HG03442 (cell line): ENCODE measurements around the gene MYO9B.
A peak's percentile ranks its signal among the peaks of the same experiment; 100 is the strongest.
"Not testable (repeated sequence)": the region's sequence is repeated elsewhere in the genome, so short reads cannot be mapped to it uniquely, and the experiment has no call there.

ENCODE experiments used
- ATAC-seq: cut with Tn5 transposase; IDR thresholded peaks from one replicate; pipeline ENCODE4 v1.9.1; 2021; ENCODE audit warnings: mild to moderate bottlenecking, moderate library complexity; ENCODE audit not compliant: unreplicated experiment

Gene MYO9B

GRCh38 chr19:17090583-17090982 lies 15.0 kb downstream of the MYO9B start:
- no peak for ATAC-seq

- no peak for ATAC-seq
Measured at GRCh38 chr19:17091758-17092333, 16.3 kb downstream of the MYO9B start.

- no peak for ATAC-seq
Measured at GRCh38 chr19:17092696-17093095, 17.1 kb downstream of the MYO9B start.

DNA sequence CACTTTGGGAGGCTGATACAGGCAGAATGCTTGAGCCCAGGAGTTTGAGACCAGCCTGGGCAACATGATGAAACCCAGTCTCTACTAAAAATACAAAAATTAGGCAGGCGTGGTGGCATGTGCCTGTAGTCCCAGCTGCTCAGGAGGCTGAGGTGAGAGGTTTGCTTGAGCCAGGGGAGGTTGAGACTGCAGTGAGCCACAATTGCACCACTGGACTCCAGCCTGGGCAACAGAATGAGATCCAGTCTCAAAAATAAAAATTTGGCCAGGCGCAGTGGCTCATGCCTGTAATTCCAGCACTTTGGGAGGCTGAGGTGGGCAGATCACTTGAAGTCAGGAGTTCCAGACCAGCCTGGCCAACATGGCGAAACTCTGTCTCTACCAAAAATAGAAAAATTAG lies 19.1 kb downstream of the MYO9B start:
- ATAC-seq = not testable (repeated sequence)

- ATAC-seq = no peak
Measured at GRCh38 chr19:17095141-17095919, 19.8 kb downstream of the MYO9B start.

DNA sequence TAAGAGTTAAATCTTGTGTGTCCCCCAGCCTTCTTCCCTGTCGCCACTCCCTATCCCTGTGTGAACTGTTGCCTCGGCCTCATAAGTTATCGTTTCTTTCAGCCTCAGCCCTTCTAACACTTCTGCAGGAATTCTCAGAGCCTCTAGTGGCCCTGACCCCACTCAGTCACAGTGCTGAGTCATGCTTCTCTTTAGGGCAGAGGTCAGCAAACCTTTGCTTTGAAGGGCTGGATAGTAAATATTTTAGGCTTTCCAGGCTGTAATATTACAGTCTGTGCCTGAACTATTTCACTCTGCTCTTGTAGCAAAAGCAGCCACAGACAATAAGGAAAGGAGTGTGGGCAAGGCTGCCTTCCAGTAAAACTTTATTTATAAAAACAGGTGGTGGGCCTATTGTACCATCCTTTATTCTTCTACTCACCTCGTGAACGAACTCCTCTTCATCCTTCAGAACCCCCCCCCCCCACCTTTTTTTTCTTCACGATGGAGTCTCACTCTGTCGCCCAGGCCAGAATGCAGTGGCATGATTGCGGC lies 22.1 kb downstream of the MYO9B start:
- no peak for ATAC-seq

- ATAC-seq = no peak
Measured at GRCh38 chr19:17098326-17098725, 22.7 kb downstream of the MYO9B start.

GRCh38 chr19:17101686-17102628 lies 26.4 kb downstream of the MYO9B start:
- no peak for ATAC-seq

GRCh38 chr19:17103177-17103576 lies 27.6 kb downstream of the MYO9B start:
- no peak for ATAC-seq

DNA sequence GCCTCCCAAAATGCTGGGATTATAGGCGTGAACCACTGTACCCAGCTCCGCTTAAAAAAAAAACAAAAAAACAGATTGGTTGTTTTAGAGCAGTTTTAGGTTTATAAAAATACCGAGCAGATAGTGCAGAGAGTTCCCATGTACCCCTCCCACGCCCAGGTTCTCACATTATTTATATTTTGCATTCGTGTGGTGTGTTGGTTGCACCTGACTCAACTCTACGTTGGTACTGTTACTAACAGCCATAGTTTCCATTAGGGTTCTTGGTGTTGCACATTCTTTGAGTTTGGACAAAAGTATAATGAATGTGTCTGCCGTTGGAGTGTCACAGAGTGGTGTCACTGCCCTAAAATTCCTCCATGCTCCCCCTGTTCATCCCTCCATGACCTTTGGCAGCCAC lies 29.1 kb downstream of the MYO9B start:
- no peak for ATAC-seq

- no peak for ATAC-seq
Measured at GRCh38 chr19:17105556-17105955, 30.0 kb downstream of the MYO9B start.

- ATAC-seq = not testable (repeated sequence)
Measured at GRCh38 chr19:17106964-17107363, 31.4 kb downstream of the MYO9B start.

DNA sequence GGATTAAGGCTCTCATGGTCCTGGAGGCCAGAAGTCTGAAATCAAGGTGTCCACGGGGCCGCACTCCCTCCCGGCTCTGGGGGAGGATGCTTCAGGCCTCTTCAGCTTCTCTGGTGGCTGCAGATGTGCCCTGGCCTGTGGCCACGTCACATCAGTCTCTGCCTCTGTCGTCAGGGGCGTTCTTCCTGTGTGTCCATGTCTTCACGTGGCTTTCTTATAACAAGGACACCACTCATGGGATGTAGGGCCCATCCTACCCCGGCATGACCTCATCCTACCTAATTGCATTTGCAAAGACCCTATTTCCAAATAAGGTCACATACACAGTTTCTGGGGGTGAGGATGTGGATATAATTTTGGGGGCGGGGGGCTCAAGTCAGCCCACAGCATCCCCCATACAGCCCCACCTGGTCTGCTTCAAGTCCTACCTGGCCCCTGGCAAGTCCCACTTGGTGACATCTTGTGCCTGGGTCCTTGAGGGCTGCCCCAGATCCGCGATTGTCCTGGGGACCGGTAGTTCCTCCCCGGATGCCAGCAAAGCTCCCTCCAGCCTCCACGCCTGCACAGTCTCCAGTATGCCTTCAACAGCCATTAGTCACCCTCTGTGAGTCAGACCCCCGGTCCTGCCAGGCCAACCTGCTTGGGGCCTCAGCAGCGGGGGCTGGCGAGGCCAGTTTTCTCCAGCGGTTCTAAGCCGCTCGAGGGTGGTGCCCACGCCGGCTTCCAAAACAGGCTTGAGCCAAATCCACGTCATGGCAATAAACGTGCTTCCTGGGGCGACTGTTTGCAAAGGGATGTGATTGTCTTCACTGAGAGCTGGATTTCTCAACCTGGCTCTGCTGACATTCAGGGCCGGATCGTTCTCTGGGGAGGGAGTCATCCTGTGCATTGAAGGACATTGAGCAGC lies 32.2 kb downstream of the MYO9B start:
- no peak for ATAC-seq

DNA sequence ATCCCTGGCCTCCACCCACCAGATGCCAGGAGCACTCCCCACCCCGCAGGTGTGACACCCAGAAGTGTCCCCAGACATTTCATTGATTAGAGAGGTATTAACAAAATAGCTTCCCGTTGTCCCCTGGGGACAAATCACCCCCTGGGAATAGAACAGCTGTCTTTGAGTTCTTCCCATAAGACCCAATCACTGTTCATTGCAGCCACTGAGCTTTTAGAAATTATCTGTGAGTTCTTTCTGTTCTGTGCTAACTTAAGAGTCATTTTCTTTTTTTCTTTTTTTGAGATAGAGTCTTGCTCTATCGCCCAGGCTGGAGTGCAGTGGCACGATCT lies 32.8 kb downstream of the MYO9B start:
- ATAC-seq = no peak

- ATAC-seq = no peak
Measured at GRCh38 chr19:17109300-17109699, 33.7 kb downstream of the MYO9B start.

- ATAC-seq = peak; percentile 52
Measured at GRCh38 chr19:17109962-17110598, 34.5 kb downstream of the MYO9B start.

DNA sequence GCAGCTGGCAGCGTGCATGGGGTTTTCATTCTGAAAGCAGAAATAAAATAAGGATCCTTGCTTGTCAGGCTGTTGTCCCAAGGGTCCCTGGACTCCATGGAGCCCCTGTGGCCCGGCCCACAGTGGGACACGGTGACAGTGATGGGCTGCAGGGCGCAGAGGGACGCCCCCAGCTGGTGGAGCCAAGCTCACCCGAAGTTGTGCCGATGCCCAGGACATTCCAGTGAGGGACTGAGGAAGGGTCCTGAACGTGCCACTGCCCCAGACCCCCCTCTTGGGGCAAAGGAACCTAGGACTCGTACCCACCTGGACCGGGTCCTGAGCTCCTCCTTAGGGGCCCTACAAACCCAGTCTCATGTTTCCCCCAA lies 35.0 kb downstream of the MYO9B start:
- no peak for ATAC-seq

GRCh38 chr19:17111766-17112165 lies 36.2 kb downstream of the MYO9B start:
- ATAC-seq = no peak

- no peak for ATAC-seq
Measured at GRCh38 chr19:17112271-17112670, 36.7 kb downstream of the MYO9B start.

DNA sequence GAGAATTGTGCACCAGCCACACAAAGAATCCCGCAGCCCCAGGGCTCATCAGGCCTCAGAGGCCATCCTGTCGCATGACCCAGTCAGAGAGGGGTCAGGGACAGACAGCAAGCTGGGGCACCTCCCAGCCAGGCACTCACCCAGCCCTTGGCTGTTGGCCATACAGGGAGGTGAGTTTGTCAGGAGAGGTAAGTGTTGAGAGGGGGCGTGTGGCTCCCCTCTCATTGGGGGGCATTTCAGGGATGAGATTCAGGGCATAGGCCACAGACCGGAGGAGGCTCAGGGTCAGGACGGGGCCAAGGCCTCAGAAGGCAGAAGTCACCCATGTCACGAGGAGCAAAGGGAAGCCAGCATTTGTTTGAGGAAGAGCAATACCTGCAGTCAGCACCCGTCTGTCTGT lies 37.1 kb downstream of the MYO9B start:
- no peak for ATAC-seq
